Loucy (cell line): ENCODE results near the gene LY86.

Source experiments
- H2AFZ ChIP-seq: fragments of 200-600 bp; sonication (generic); 2 replicates; pipeline ENCODE4 v1.6.0; 2016; ENCODE audit warnings: antibody characterized with exemption, mild to moderate bottlenecking, low read length, moderate library complexity
- H3F3A ChIP-seq: fragments of 200-600 bp; 2 replicates; pipeline ENCODE4 v1.6.0; 2016; ENCODE audit warnings: antibody characterized with exemption, low read depth, mild to moderate bottlenecking
- H3K27me3 ChIP-seq: fragments of 200-600 bp; sonication (generic); 2 replicates; pipeline ENCODE4 v1.6.1; 2014; ENCODE audit warnings: low read length, mild to moderate bottlenecking; ENCODE audit not compliant: insufficient read depth, poor library complexity, severe bottlenecking
- H3K36me3 ChIP-seq: fragments of 200-600 bp; sonication (generic); 2 replicates; pipeline ENCODE4 v1.6.1; 2016; ENCODE audit warnings: low read length; ENCODE audit not compliant: insufficient read depth
- H3K4me1 ChIP-seq: fragments of 200-600 bp; sonication (generic); 2 replicates; pipeline ENCODE4 v1.5.1; 2014; ENCODE audit warnings: low read length, mild to moderate bottlenecking; ENCODE audit not compliant: insufficient read depth, poor library complexity, severe bottlenecking
- H3K4me2 ChIP-seq: fragments of 200-600 bp; sonication (generic); 2 replicates; pipeline ENCODE4 v1.6.0; 2014; ENCODE audit warnings: antibody characterized with exemption, low read length, low read depth, mild to moderate bottlenecking; ENCODE audit not compliant: poor library complexity, severe bottlenecking
- H3K4me3 ChIP-seq: fragments of 200-600 bp; sonication (generic); 2 replicates; pipeline ENCODE4 v1.5.1; 2014; ENCODE audit warnings: low read length, mild to moderate bottlenecking, mixed read lengths; ENCODE audit not compliant: poor library complexity, severe bottlenecking
- H3K79me2 ChIP-seq: fragments of 200-600 bp; sonication (generic); 2 replicates; pipeline ENCODE4 v1.6.1; 2014; ENCODE audit warnings: low read length; ENCODE audit not compliant: insufficient read depth
- H3K9ac ChIP-seq: fragments of 200-600 bp; sonication (generic); 2 replicates; pipeline ENCODE4 v1.6.0; 2014; ENCODE audit warnings: mild to moderate bottlenecking, low read depth, low read length, moderate library complexity; ENCODE audit not compliant: poor library complexity, severe bottlenecking
- H3K9me2 ChIP-seq: fragments of 200-600 bp; sonication (generic); replicated peaks from 2 replicates; pipeline ENCODE4 v1.6.1; 2016; ENCODE audit warnings: low read depth, low read length, mixed read lengths
- H3K9me3 ChIP-seq: fragments of 200-600 bp; sonication (generic); 2 replicates; pipeline ENCODE4 v1.6.1; 2014; ENCODE audit warnings: mild to moderate bottlenecking, antibody characterized with exemption, low read length, low read depth; ENCODE audit not compliant: insufficient read depth
- H4K20me1 ChIP-seq: fragments of 200-600 bp; sonication (generic); 2 replicates; pipeline ENCODE4 v1.6.0; 2014; ENCODE audit warnings: antibody characterized with exemption, low read length, mild to moderate bottlenecking; ENCODE audit not compliant: insufficient read depth, poor library complexity, severe bottlenecking
- EZH2phosphoT487 ChIP-seq: fragments of 200-600 bp; IDR thresholded peaks from 2 replicates; pipeline ENCODE4 v1.6.1; 2018; ENCODE audit warnings: antibody characterized with exemption, mild to moderate bottlenecking, moderate library complexity, borderline replicate concordance
- TF ChIP-seq, protein P1 (sequence below): fragments of 200-600 bp; sonication (generic); conservative IDR thresholded peaks from 2 replicates; pipeline ENCODE4 v1.5.1; 2014; ENCODE audit warnings: mild to moderate bottlenecking, antibody characterized with exemption, low read length

LY86 gene

DNA sequence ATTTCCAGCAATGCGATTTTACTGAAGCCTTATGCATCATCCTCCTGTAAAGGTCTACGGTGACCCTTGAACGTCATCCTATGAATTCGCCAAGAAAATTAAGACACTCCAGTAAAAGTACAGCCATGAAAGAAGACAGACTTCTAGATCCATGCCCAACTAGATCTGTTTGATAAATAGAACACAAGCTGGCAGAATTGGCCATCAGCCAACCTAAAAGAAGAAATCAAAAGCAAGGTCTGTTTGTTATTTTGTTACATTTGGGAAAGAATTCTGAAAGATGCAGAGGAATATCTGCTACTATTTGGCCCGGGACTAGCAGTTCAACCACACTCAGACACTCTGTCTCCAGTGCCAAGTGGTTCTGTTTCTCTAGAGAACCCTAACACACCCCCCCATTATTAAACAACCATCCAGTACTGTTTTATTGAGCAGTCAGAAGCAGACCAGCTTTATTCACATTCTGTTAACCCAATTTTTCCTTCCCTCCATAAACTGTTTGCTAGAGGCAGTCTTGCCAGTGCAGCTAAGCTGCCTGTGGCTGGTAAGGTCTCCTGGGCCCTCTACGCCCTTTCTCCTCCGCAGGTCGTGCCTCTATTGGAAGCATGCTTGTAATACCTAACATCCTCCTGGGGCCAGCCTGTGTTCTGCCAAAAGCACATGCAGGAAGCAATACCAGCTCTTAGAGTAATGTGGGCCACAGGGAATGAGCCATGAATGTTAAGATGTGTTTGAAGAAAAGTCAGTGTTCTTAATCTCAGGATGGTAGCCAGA is 30.7 kb downstream of the LY86 start:
- Histone ChIP-seq H3K79me2 (no peaks in the 10 kb centered on the region), H3K9ac (no peak overlapping the region), H3K4me1 (peaks cover 22% of the 10 kb centered on the region), H3K4me3 (no peak overlapping the region), H3K9me3 (no peaks in the 10 kb centered on the region), H3K27me3 (no peaks in the 10 kb centered on the region), H3K4me2 (no peak overlapping the region), H3K36me3 (no peaks in the 10 kb centered on the region), H2AFZ (peak overlapping the region; percentile 62), H4K20me1 (no peaks in the 10 kb centered on the region), H3F3A (no peaks in the 10 kb centered on the region), H3K9me2 (no peaks in the 10 kb centered on the region)
- TF ChIP-seq, protein P1, sequence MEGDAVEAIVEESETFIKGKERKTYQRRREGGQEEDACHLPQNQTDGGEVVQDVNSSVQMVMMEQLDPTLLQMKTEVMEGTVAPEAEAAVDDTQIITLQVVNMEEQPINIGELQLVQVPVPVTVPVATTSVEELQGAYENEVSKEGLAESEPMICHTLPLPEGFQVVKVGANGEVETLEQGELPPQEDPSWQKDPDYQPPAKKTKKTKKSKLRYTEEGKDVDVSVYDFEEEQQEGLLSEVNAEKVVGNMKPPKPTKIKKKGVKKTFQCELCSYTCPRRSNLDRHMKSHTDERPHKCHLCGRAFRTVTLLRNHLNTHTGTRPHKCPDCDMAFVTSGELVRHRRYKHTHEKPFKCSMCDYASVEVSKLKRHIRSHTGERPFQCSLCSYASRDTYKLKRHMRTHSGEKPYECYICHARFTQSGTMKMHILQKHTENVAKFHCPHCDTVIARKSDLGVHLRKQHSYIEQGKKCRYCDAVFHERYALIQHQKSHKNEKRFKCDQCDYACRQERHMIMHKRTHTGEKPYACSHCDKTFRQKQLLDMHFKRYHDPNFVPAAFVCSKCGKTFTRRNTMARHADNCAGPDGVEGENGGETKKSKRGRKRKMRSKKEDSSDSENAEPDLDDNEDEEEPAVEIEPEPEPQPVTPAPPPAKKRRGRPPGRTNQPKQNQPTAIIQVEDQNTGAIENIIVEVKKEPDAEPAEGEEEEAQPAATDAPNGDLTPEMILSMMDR: no peak
- TF ChIP-seq EZH2phosphoT487: no peak

GRCh38 chr6:6620766-6621425 is 32.4 kb downstream of the LY86 start:
- TF ChIP-seq, protein P1: no peak
- no peak for TF ChIP-seq EZH2phosphoT487
- no peaks in the 10 kb centered on the region for H3F3A ChIP-seq
- H3K4me2 ChIP-seq: no peak overlapping the region
- no peaks in the 10 kb centered on the region for H3K9me2 ChIP-seq
- no peaks in the 10 kb centered on the region for H3K36me3 ChIP-seq
- H2AFZ ChIP-seq: no peak overlapping the region
- peaks cover 18% of the 10 kb centered on the region for H3K4me1 ChIP-seq
- no peak overlapping the region for H3K4me3 ChIP-seq
- no peaks in the 10 kb centered on the region for H4K20me1 ChIP-seq
- no peaks in the 10 kb centered on the region for H3K9me3 ChIP-seq
- no peaks in the 10 kb centered on the region for H3K27me3 ChIP-seq
- H3K9ac ChIP-seq: no peak overlapping the region
- no peaks in the 10 kb centered on the region for H3K79me2 ChIP-seq

DNA sequence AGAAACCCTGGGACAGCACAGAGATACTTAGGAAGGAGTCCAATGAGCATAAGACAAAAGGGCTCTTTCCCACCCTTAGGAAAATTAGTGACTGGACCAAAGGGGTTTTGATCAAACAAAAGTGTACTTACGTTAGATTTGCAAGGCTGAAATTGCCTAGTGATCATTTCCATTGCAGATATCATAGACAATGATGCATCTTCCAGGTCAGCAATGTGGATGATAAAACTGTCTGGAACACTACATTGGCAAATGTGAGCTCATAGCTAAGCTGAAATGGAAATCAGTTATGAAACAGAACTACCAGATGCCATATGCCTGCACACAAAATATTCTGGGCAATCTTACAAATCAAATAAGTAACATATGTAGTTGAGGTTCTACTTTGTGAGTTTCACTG is 34.0 kb downstream of the LY86 start:
- Histone ChIP-seq H3K79me2 (no peaks in the 10 kb centered on the region), H3K36me3 (no peaks in the 10 kb centered on the region), H3K9me2 (no peaks in the 10 kb centered on the region), H3K4me2 (no peak overlapping the region), H3K27me3 (no peaks in the 10 kb centered on the region), H4K20me1 (no peaks in the 10 kb centered on the region), H3K4me3 (no peak overlapping the region), H3F3A (no peaks in the 10 kb centered on the region), H3K9me3 (no peaks in the 10 kb centered on the region), H2AFZ (no peak overlapping the region), H3K4me1 (peaks cover 18% of the 10 kb centered on the region), H3K9ac (no peak overlapping the region)
- TF ChIP-seq, protein P1: no peak
- TF ChIP-seq EZH2phosphoT487: no peak
